ENCODE results near the gene SERPIND1. TPM values are rescaled to one million over a fixed set of nuclear protein-coding genes. Genes with fewer than 3 reads are reported as not detected.
"Not testable (repeated sequence)": the region's sequence is repeated elsewhere in the genome, so short reads cannot be mapped to it uniquely, and the experiment has no call there.

Gene SERPIND1
- total and polyA plus RNA-seq, 10 donors: 0.03 to 0.14 (median 0.09) TPM; not detected in 6

- Histone ChIP-seq H3K36me3 (peaks cover 0 to 100% (median 48%) of the 10 kb centered on the region in 6 donors), H3K27me3 (replicated peaks in 1 of 7) (no peaks in the 10 kb centered on the region), H3K9me3 (no peaks in the 10 kb centered on the region), H3K4me1 (no peaks in the 10 kb centered on the region), H3K27ac (no peak overlapping the region), H3K4me3 (no peak overlapping the region)
- TF ChIP-seq CTCF (IDR thresholded peaks at IDR 0.05 in 8 of 11, conservative IDR thresholded peaks at IDR 0.05 in 3 of 11) (no peak), POLR2AphosphoS5 (IDR thresholded peaks at IDR 0.05) (no peak), POLR2A (IDR thresholded peaks at IDR 0.05) (no peak)
- intact Hi-C loops (cut with DNase I; ENCODE audit: low total_unique reads): no loop called here
- 90 to 94% (median 93%) methylated on average over 6 of the region's 6 CpGs for WGBS, 5 donors
- DNase-seq: no peak
Observed at GRCh38 chr22:20825624-20826023, 51.7 kb downstream of the SERPIND1 start.

GRCh38 chr22:20826373-20827152 lies 52.6 kb downstream of the SERPIND1 start:
- H3K27ac ChIP-seq; H3K27me3 ChIP-seq (replicated peaks in 1 of 7); H3K4me1 ChIP-seq; DNase-seq; intact Hi-C loops (cut with DNase I; ENCODE audit: low total_unique reads); H3K4me3 ChIP-seq; H3K9me3 ChIP-seq: not testable (repeated sequence)
- 94 to 98% (median 96%) methylated on average over 5 of the region's 5 CpGs for WGBS, 5 donors
- peaks cover 0 to 100% (median 51%) of the 10 kb centered on the region in 6 donors for H3K36me3 ChIP-seq

GRCh38 chr22:20829491-20830134 lies 55.7 kb downstream of the SERPIND1 start:
- intact Hi-C loops (cut with DNase I; ENCODE audit: low total_unique reads): no loop called here
- TF ChIP-seq POLR2AphosphoS5 (IDR thresholded peaks at IDR 0.05) (no peak), POLR2A (IDR thresholded peaks at IDR 0.05) (no peak), CTCF (IDR thresholded peaks at IDR 0.05 in 8 of 11, conservative IDR thresholded peaks at IDR 0.05 in 3 of 11) (no peak)
- WGBS, 5 donors: 79 to 89% (median 87%) methylated on average over 3 of the region's 3 CpGs
- no peak for DNase-seq
- H3K36me3 ChIP-seq: peaks cover 0 to 100% (median 61%) of the 10 kb centered on the region in 6 donors
- no peaks in the 10 kb centered on the region for H3K4me1 ChIP-seq
- no peak overlapping the region for H3K4me3 ChIP-seq
- no peaks in the 10 kb centered on the region for H3K27me3 ChIP-seq (replicated peaks in 1 of 7)
- H3K9me3 ChIP-seq: no peaks in the 10 kb centered on the region
- H3K27ac ChIP-seq: no peak overlapping the region

GRCh38 chr22:20833225-20833665 lies 59.3 kb downstream of the SERPIND1 start:
- TF ChIP-seq POLR2A (IDR thresholded peaks at IDR 0.05): no peak
- TF ChIP-seq POLR2AphosphoS5 (IDR thresholded peaks at IDR 0.05): peak in 1 of 3 donors; percentile 50
- DNase-seq: no peak
- no peaks in the 10 kb centered on the region for H3K27me3 ChIP-seq (replicated peaks in 1 of 7)
- H3K36me3 ChIP-seq: peaks cover 0 to 71% (median 57%) of the 10 kb centered on the region in 6 donors
- H3K4me1 ChIP-seq: peaks cover 4 to 19% (median 10%) of the 10 kb centered on the region in 6 donors
- WGBS, 5 donors: 97 to 100% (median 99%) methylated on average over 5 to 6 of the region's 6 CpGs
- H3K27ac ChIP-seq: no peak overlapping the region
- intact Hi-C loops (cut with DNase I; ENCODE audit: low total_unique reads): no loop called here
- H3K4me3 ChIP-seq: no peak overlapping the region
- H3K9me3 ChIP-seq: no peaks in the 10 kb centered on the region

- 88 to 98% (median 95%) methylated on average over 3 of the region's 3 CpGs for WGBS, 5 donors
- H3K27ac ChIP-seq: no peak overlapping the region
Observed at GRCh38 chr22:20834206-20834605, 60.3 kb downstream of the SERPIND1 start.

More at GRCh38 chr22:20834206-20834605, 60.3 kb downstream of the SERPIND1 start:
- no peak for DNase-seq
- intact Hi-C loops (cut with DNase I; ENCODE audit: low total_unique reads): no loop called here
- no peak overlapping the region for H3K4me3 ChIP-seq
- no peaks in the 10 kb centered on the region for H3K9me3 ChIP-seq
- H3K36me3 ChIP-seq: peaks cover 0 to 65% (median 51%) of the 10 kb centered on the region in 6 donors
- H3K27me3 ChIP-seq (replicated peaks in 1 of 7): no peaks in the 10 kb centered on the region
- peaks cover 4 to 19% (median 10%) of the 10 kb centered on the region in 6 donors for H3K4me1 ChIP-seq
- no peak for TF ChIP-seq POLR2A (IDR thresholded peaks at IDR 0.05)
- TF ChIP-seq POLR2AphosphoS5 (IDR thresholded peaks at IDR 0.05): no peak
- no peak for TF ChIP-seq CTCF (IDR thresholded peaks at IDR 0.05 in 8 of 11, conservative IDR thresholded peaks at IDR 0.05 in 3 of 11)
